Transverse colon (tissue), 4 donors: ENCODE results near the gene TMC3.

Experiments
- POLR2A ChIP-seq: fragments of 450-650 bp; IDR thresholded peaks from one replicate; pipeline ENCODE4 v1.6.1; 2016; ENCODE audit warnings: antibody characterized with exemption, mild to moderate bottlenecking, moderate library complexity
- POLR2AphosphoS5 ChIP-seq, 3 donors: sonication (generic); formaldehyde crosslinking; IDR thresholded peaks; one replicate each; pipeline ENCODE4 v1.6.1; 2016; ENCODE audit warnings: antibody characterized with exemption in 3 of 3
- TF ChIP-seq, protein P1 (sequence below), 5 experiments: fragments of 200-600 bp in 3 of 5; fragments of 450-650 bp in 2 of 5; sonication (generic) in 3 of 5; IDR thresholded peaks; 1 replicate in 2 of 5; 2 replicates in 3 of 5; pipeline ENCODE4 v1.5.1; 2016 to 2017; ENCODE audit warnings: antibody characterized with exemption in 5 of 5, inconsistent platforms in 3 of 5, mild to moderate bottlenecking in 2 of 5, moderate library complexity in 1 of 5

DNA sequence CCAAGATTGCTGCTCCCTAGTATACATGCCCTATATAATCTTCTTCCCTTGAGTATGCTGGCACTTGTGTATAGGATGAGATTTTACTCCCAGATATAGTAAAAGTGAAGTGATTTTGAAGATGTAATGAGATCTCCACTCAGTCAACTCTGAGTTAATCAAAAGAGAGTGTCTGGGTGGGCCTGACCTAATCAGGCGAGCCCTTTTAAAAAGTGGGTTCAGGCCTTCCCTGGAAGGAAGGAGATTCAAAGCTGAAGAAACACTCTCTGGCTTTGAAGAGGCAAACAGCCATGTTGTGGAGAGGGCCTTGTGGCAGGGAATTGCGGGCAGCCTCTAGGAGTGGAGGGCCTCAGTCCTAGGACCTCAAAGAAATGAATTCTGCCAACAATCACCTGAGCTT lies 44.6 kb downstream of the TMC3 start:
- TF ChIP-seq POLR2A = no peak
- TF ChIP-seq POLR2AphosphoS5 (IDR thresholded peaks at IDR 0.05) = no peak
- TF ChIP-seq, protein P1, sequence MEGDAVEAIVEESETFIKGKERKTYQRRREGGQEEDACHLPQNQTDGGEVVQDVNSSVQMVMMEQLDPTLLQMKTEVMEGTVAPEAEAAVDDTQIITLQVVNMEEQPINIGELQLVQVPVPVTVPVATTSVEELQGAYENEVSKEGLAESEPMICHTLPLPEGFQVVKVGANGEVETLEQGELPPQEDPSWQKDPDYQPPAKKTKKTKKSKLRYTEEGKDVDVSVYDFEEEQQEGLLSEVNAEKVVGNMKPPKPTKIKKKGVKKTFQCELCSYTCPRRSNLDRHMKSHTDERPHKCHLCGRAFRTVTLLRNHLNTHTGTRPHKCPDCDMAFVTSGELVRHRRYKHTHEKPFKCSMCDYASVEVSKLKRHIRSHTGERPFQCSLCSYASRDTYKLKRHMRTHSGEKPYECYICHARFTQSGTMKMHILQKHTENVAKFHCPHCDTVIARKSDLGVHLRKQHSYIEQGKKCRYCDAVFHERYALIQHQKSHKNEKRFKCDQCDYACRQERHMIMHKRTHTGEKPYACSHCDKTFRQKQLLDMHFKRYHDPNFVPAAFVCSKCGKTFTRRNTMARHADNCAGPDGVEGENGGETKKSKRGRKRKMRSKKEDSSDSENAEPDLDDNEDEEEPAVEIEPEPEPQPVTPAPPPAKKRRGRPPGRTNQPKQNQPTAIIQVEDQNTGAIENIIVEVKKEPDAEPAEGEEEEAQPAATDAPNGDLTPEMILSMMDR (IDR thresholded peaks at IDR 0.05) = no peak
